Central memory CD8-positive, alpha-beta T cell (primary cell): ENCODE data around the gene GIGYF2.

Experiments
- ATAC-seq: fragments of 150-1000 bp; cut with Tn5 transposase; replicated peaks from 2 replicates; pipeline ENCODE4 v1.10.0; 2022; ENCODE audit warnings: mild to moderate bottlenecking, moderate FRiP score, moderate number of reproducible peaks; ENCODE audit not compliant: poor library complexity, severe bottlenecking; ENCODE audit errors: extremely low read depth
- DNase-seq, 2 donors: peaks; one replicate each; pipeline ENCODE4 v3.0.0; 2021; ENCODE audit warnings: low spot score in 2 of 2
- H3K27ac Mint-ChIP-seq: one replicate; pipeline ENCODE4 v1.8.0; 2022; ENCODE audit warnings: low read depth, mild to moderate bottlenecking, moderate library complexity, mixed read lengths
- H3K27me3 Mint-ChIP-seq: one replicate; pipeline ENCODE4 v1.8.0; 2022; ENCODE audit warnings: mixed read lengths
- H3K36me3 Mint-ChIP-seq: one replicate; pipeline ENCODE4 v1.8.0; 2022; ENCODE audit warnings: mild to moderate bottlenecking, moderate library complexity, mixed read lengths; ENCODE audit not compliant: insufficient read depth
- H3K4me1 Mint-ChIP-seq: one replicate; pipeline ENCODE4 v1.8.0; 2022; ENCODE audit warnings: mixed read lengths
- H3K4me3 Mint-ChIP-seq: one replicate; pipeline ENCODE4 v1.8.0; 2022; ENCODE audit warnings: mild to moderate bottlenecking, moderate library complexity, mixed read lengths
- H3K9me3 Mint-ChIP-seq: one replicate; pipeline ENCODE4 v1.8.0; 2022; ENCODE audit warnings: mixed read lengths

The GIGYF2 gene

GRCh38 chr2:232869138-232870017 is 172.2 kb downstream of the GIGYF2 start:
- Mint-ChIP-seq H3K27me3 (peaks cover 4% of the 10 kb centered on the region), H3K36me3 (peaks cover 2% of the 10 kb centered on the region), H3K4me1 (peaks cover 6% of the 10 kb centered on the region), H3K4me3 (no peak overlapping the region), H3K9me3 (no peaks in the 10 kb centered on the region), H3K27ac (peak overlapping the region; percentile 36)
- ATAC-seq = no peak
- DNase-seq = no peak

- H3K27me3 Mint-ChIP-seq = peaks cover 12% of the 10 kb centered on the region
- H3K9me3 Mint-ChIP-seq = no peaks in the 10 kb centered on the region
- no peak for DNase-seq
- peaks cover 2% of the 10 kb centered on the region for H3K36me3 Mint-ChIP-seq
- ATAC-seq = no peak
- H3K4me1 Mint-ChIP-seq = peaks cover 9% of the 10 kb centered on the region
- no peak within 1 kb of the TSS for H3K4me3 Mint-ChIP-seq
- H3K27ac Mint-ChIP-seq = peak within 1 kb of the TSS; percentile 36
Observed at GRCh38 chr2:232870018-232870765, 173.1 kb downstream of the GIGYF2 start, which contains the start of gene SNORC. SNORC (plus strand) TSS chr2:232870264; CDS start chr2:232870342, 78 bp downstream.

DNA sequence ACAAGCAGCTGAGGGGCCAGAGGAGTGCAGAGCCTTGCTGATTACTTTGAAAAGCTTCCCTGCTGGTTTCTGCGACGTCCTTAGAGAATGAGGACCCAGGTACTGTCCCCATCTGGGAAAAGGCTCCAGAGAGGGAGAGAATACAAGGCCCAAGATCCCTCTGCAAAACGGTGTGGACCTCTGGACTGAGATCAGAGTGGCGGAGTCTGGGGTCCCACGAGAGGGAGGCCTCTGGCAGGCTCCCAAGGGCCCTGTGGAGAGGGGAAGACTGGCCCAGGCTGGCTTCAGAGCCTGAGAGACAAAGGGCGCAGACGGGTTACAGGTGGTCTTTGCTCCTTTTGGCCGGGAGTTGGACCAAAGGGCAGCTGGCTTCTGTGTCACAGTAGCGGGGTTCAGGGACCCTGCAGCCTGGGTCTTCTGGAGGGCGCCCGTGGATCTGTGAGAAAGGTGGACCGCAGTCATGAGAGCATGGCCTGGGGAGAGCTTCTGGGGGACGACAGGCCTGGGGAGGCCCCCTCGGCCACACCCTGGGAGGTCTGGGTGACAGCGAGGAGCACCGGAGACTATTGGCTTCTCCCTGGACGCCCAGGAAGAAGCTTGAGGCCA is 173.7 kb downstream of the GIGYF2 start:
- Mint-ChIP-seq H3K27ac (no peak overlapping the region), H3K9me3 (no peaks in the 10 kb centered on the region), H3K4me1 (peaks cover 14% of the 10 kb centered on the region), H3K27me3 (peaks cover 18% of the 10 kb centered on the region), H3K36me3 (peaks cover 1% of the 10 kb centered on the region), H3K4me3 (no peak overlapping the region)
- DNase-seq (no peak), ATAC-seq (no peak)

- Mint-ChIP-seq H3K27ac (no peak overlapping the region), H3K36me3 (peaks cover 1% of the 10 kb centered on the region), H3K4me3 (no peak overlapping the region), H3K9me3 (no peaks in the 10 kb centered on the region), H3K4me1 (peaks cover 14% of the 10 kb centered on the region), H3K27me3 (peaks cover 18% of the 10 kb centered on the region)
- DNase-seq (no peak), ATAC-seq (no peak)
Observed at GRCh38 chr2:232871418-232871834, 174.3 kb downstream of the GIGYF2 start.

- ATAC-seq (no peak), DNase-seq (no peak)
- Mint-ChIP-seq H3K27me3 (peaks cover 18% of the 10 kb centered on the region), H3K4me3 (no peak overlapping the region), H3K36me3 (no peaks in the 10 kb centered on the region), H3K27ac (no peak overlapping the region), H3K9me3 (no peaks in the 10 kb centered on the region), H3K4me1 (peaks cover 14% of the 10 kb centered on the region)
Observed at GRCh38 chr2:232871835-232872736, 175.0 kb downstream of the GIGYF2 start.

DNA sequence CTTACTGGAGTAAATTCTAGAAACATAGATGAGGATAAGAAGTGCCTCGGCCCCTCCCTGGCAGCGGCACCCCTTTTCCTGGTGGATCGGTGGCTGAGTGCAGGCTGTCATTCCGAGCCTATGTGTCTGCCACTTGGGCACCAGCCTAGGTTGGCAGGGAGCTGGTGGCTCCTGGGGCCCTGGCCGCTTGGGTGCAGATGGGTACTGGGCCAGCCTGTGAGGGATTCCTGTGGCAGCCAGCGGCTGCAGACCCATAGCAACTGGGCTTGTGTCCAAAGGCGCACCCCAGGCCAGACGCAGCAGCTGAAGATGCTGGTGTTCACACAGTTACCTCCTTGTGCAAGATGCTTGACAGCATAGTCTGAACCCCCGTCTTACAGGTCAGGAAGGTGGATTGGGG is 175.7 kb downstream of the GIGYF2 start:
- DNase-seq (no peak), ATAC-seq (no peak)
- Mint-ChIP-seq H3K9me3 (no peaks in the 10 kb centered on the region), H3K27ac (peak overlapping the region; percentile 16), H3K4me3 (no peak overlapping the region), H3K36me3 (no peaks in the 10 kb centered on the region), H3K4me1 (peaks cover 14% of the 10 kb centered on the region), H3K27me3 (peaks cover 24% of the 10 kb centered on the region)

- no peak overlapping the region for H3K27ac Mint-ChIP-seq
- H3K4me3 Mint-ChIP-seq = no peak overlapping the region
- DNase-seq (no peak), ATAC-seq (no peak)
- H3K36me3 Mint-ChIP-seq = peaks cover 1% of the 10 kb centered on the region
- peaks cover 29% of the 10 kb centered on the region for H3K27me3 Mint-ChIP-seq
- no peaks in the 10 kb centered on the region for H3K9me3 Mint-ChIP-seq
- peaks cover 14% of the 10 kb centered on the region for H3K4me1 Mint-ChIP-seq
Observed at GRCh38 chr2:232873292-232873908, 176.3 kb downstream of the GIGYF2 start.

DNA sequence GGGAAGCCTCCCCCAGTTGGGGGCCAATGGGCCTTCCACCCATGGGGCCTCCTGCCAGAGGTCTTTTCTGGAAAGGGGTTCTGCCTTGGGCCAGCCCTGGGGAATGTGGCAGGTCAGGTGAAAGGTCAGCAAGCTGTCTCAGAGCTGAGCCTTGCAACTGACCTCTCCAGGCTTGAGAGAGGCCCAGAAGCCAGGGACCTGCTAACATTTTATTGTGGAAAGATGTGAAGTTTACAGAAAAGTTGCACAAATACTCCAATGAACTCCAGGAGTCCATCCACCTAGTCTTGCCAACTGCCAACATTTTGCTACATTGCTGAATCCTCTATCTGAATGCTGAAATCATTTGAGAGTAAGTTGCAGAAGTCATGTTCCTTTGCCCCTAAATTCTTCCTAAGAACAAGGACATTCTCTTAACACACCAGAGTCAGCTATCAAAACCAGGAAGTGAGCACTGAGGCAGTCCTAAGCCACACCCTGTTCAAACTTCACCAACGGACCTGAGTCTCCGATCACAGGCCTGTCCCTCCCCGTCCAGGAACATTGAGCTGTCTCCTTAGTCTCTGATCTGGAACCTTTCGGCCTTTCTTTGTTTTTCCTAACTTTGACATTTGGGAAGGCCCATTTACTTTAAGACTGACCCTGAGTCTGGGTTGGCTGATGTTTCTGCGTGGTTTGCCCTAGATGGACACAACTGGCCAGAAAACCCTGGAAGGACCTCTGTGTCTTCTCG is 176.9 kb downstream of the GIGYF2 start:
- Mint-ChIP-seq H3K27ac (no peak overlapping the region), H3K27me3 (peaks cover 29% of the 10 kb centered on the region), H3K9me3 (no peaks in the 10 kb centered on the region), H3K4me3 (no peak overlapping the region), H3K4me1 (peaks cover 13% of the 10 kb centered on the region), H3K36me3 (peaks cover 1% of the 10 kb centered on the region)
- no peak for DNase-seq
- ATAC-seq = no peak

- Mint-ChIP-seq H3K9me3 (no peaks in the 10 kb centered on the region), H3K27ac (no peak overlapping the region)
Observed at GRCh38 chr2:232874677-232875223, 177.6 kb downstream of the GIGYF2 start.

GRCh38 chr2:232875256-232876121 is 178.4 kb downstream of the GIGYF2 start:
- peaks cover 9% of the 10 kb centered on the region for H3K4me1 Mint-ChIP-seq
- ATAC-seq (no peak), DNase-seq (no peak)
- H3K36me3 Mint-ChIP-seq = peaks cover 1% of the 10 kb centered on the region
- peak overlapping the region; percentile 67 for H3K4me3 Mint-ChIP-seq
- no peak overlapping the region for H3K27ac Mint-ChIP-seq
- H3K27me3 Mint-ChIP-seq = peaks cover 29% of the 10 kb centered on the region
- no peaks in the 10 kb centered on the region for H3K9me3 Mint-ChIP-seq

More at GRCh38 chr2:232874677-232875223, 177.6 kb downstream of the GIGYF2 start:
- Mint-ChIP-seq H3K36me3 (peaks cover 1% of the 10 kb centered on the region), H3K4me1 (peaks cover 9% of the 10 kb centered on the region), H3K27me3 (peaks cover 29% of the 10 kb centered on the region), H3K4me3 (peak overlapping the region; percentile 67)
- DNase-seq (no peak), ATAC-seq (no peak)
